WI38 (cell line): Measurements from ENCODE around the gene SLC7A6OS.

ENCODE experiments used
- H3K4me3 ChIP-seq: 2 replicates; pipeline ENCODE4 v1.5.1; 2011; ENCODE audit warnings: low read depth, mild to moderate bottlenecking, control low read depth, low read length
- CTCF ChIP-seq: IDR thresholded peaks from 2 replicates; pipeline ENCODE4 v1.5.1; 2012; ENCODE audit warnings: low read depth, mild to moderate bottlenecking, control low read depth, low read length

The SLC7A6OS gene

GRCh38 chr16:68263559-68264127 is 47.1 kb downstream of the SLC7A6OS start:
- no peak for TF ChIP-seq CTCF
- peak overlapping the region; percentile 89 for H3K4me3 ChIP-seq

- TF ChIP-seq CTCF: no peak
- H3K4me3 ChIP-seq: no peak overlapping the region
Measured at GRCh38 chr16:68259007-68259825, 51.5 kb downstream of the SLC7A6OS start.

GRCh38 chr16:68257906-68258800 is 52.6 kb downstream of the SLC7A6OS start:
- TF ChIP-seq CTCF: no peak
- H3K4me3 ChIP-seq: no peak overlapping the region

GRCh38 chr16:68257251-68257905 is 53.4 kb downstream of the SLC7A6OS start:
- no peak overlapping the region for H3K4me3 ChIP-seq
- TF ChIP-seq CTCF: no peak

- H3K4me3 ChIP-seq: no peak overlapping the region
- TF ChIP-seq CTCF: no peak
Measured at GRCh38 chr16:68255712-68256111, 55.0 kb downstream of the SLC7A6OS start.

- no peak overlapping the region for H3K4me3 ChIP-seq
- no peak for TF ChIP-seq CTCF
Measured at GRCh38 chr16:68253721-68254120, 57.0 kb downstream of the SLC7A6OS start.
